ENCODE data around the gene EIF4E2. TPM values are rescaled to one million over a fixed set of nuclear protein-coding genes. Genes with fewer than 3 reads are reported as not detected.

EIF4E2 gene
- total RNA-seq, 1 donor from 2014 or later, result 112 TPM

GRCh38 chr2:232598293-232598692, 47.8 kb downstream of the EIF4E2 start:
- Histone ChIP-seq H3K4me1 (ENCODE audit: insufficient read depth, low read length) (peaks cover 2% of the 10 kb centered on the region), H2AFZ (ENCODE audit: low read depth, low read length) (no peak overlapping the region), H3K4me2 (ENCODE audit: low read length) (no peak overlapping the region), H4K20me1 (ENCODE audit: insufficient read depth, low read length) (no peaks in the 10 kb centered on the region), H3K9ac (ENCODE audit: low read length) (no peak overlapping the region), H3K9me3 (ENCODE audit: insufficient read depth, low read depth, low read length) (no peaks in the 10 kb centered on the region), H3K36me3 (ENCODE audit: insufficient read depth, low read length) (no peaks in the 10 kb centered on the region), H3K27ac (ENCODE audit: low read depth, low read length) (no peak overlapping the region), H3K27me3 (ENCODE audit: insufficient read depth, low read length) (peaks cover 3% of the 10 kb centered on the region), H3K79me2 (ENCODE audit: insufficient read depth, low read length) (no peaks in the 10 kb centered on the region), H3K4me3 (ENCODE audit: insufficient read depth, low read depth, low read length) (no peak overlapping the region)
- TF ChIP-seq CTCF (IDR thresholded peaks at IDR 0.05; ENCODE audit: insufficient read depth, low read depth, low read length), result no peak
- TF ChIP-seq EZH2 (IDR thresholded peaks at IDR 0.05; ENCODE audit: insufficient read depth, low read length), result no peak
- peaks cover 10% of the 10 kb centered on the region for H3K27me3 Mint-ChIP-seq (ENCODE audit: low read depth, unreplicated experiment)
- FAIRE-seq (no peak), DNase-seq (ENCODE audit: low read depth) (no peak)
- H3K36me3 Mint-ChIP-seq (ENCODE audit: low read depth, unreplicated experiment), result peaks cover 1% of the 10 kb centered on the region
- no peaks in the 10 kb centered on the region for H3K9me3 Mint-ChIP-seq (ENCODE audit: unreplicated experiment)
- H3K4me3 Mint-ChIP-seq (ENCODE audit: unreplicated experiment), result no peak overlapping the region
- no peak overlapping the region for H3K27ac Mint-ChIP-seq (ENCODE audit: unreplicated experiment)
- peaks cover 2% of the 10 kb centered on the region for H3K4me1 Mint-ChIP-seq (ENCODE audit: low read depth, unreplicated experiment)

- Mint-ChIP-seq H3K4me1 (ENCODE audit: low read depth, unreplicated experiment) (no peaks in the 10 kb centered on the region), H3K4me3 (ENCODE audit: unreplicated experiment) (no peak overlapping the region), H3K27ac (ENCODE audit: unreplicated experiment) (no peak overlapping the region), H3K9me3 (ENCODE audit: unreplicated experiment) (no peaks in the 10 kb centered on the region), H3K36me3 (ENCODE audit: low read depth, unreplicated experiment) (no peaks in the 10 kb centered on the region), H3K27me3 (ENCODE audit: low read depth, unreplicated experiment) (peaks cover 18% of the 10 kb centered on the region)
- no peak for TF ChIP-seq EZH2 (IDR thresholded peaks at IDR 0.05; ENCODE audit: insufficient read depth, low read length)
- TF ChIP-seq CTCF (IDR thresholded peaks at IDR 0.05; ENCODE audit: insufficient read depth, low read depth, low read length), result no peak
- no peaks in the 10 kb centered on the region for H3K9me3 ChIP-seq (ENCODE audit: insufficient read depth, low read depth, low read length)
- H3K4me3 ChIP-seq (ENCODE audit: insufficient read depth, low read depth, low read length), result no peak overlapping the region
- H3K36me3 ChIP-seq (ENCODE audit: insufficient read depth, low read length), result no peaks in the 10 kb centered on the region
- no peaks in the 10 kb centered on the region for H3K4me1 ChIP-seq (ENCODE audit: insufficient read depth, low read length)
- FAIRE-seq (no peak), DNase-seq (ENCODE audit: low read depth) (no peak)
- H4K20me1 ChIP-seq (ENCODE audit: insufficient read depth, low read length), result no peaks in the 10 kb centered on the region
- H3K9ac ChIP-seq (ENCODE audit: low read length), result no peak overlapping the region
- H3K27me3 ChIP-seq (ENCODE audit: insufficient read depth, low read length), result peaks cover 6% of the 10 kb centered on the region
- no peak overlapping the region for H3K4me2 ChIP-seq (ENCODE audit: low read length)
- no peak overlapping the region for H2AFZ ChIP-seq (ENCODE audit: low read depth, low read length)
- H3K79me2 ChIP-seq (ENCODE audit: insufficient read depth, low read length), result no peaks in the 10 kb centered on the region
- H3K27ac ChIP-seq (ENCODE audit: low read depth, low read length), result no peak overlapping the region
These were observed 49.7 kb downstream of the EIF4E2 start for GRCh38 chr2:232600053-232600773.

GRCh38 chr2:232603283-232603682, 52.8 kb downstream of the EIF4E2 start:
- H3K9me3 ChIP-seq (ENCODE audit: insufficient read depth, low read depth, low read length), result no peaks in the 10 kb centered on the region
- peaks cover 6% of the 10 kb centered on the region for H3K27me3 ChIP-seq (ENCODE audit: insufficient read depth, low read length)
- no peaks in the 10 kb centered on the region for H4K20me1 ChIP-seq (ENCODE audit: insufficient read depth, low read length)
- no peak for TF ChIP-seq CTCF (IDR thresholded peaks at IDR 0.05; ENCODE audit: insufficient read depth, low read depth, low read length)
- TF ChIP-seq EZH2 (IDR thresholded peaks at IDR 0.05; ENCODE audit: insufficient read depth, low read length), result no peak
- no peaks in the 10 kb centered on the region for H3K4me1 Mint-ChIP-seq (ENCODE audit: low read depth, unreplicated experiment)
- DNase-seq (ENCODE audit: low read depth) (no peak), FAIRE-seq (no peak)
- no peak overlapping the region for H2AFZ ChIP-seq (ENCODE audit: low read depth, low read length)
- no peaks in the 10 kb centered on the region for H3K4me1 ChIP-seq (ENCODE audit: insufficient read depth, low read length)
- H3K4me3 ChIP-seq (ENCODE audit: insufficient read depth, low read depth, low read length), result no peak overlapping the region
- H3K9ac ChIP-seq (ENCODE audit: low read length), result no peak overlapping the region
- no peak overlapping the region for H3K4me2 ChIP-seq (ENCODE audit: low read length)
- H3K36me3 ChIP-seq (ENCODE audit: insufficient read depth, low read length), result no peaks in the 10 kb centered on the region
- H3K79me2 ChIP-seq (ENCODE audit: insufficient read depth, low read length), result no peaks in the 10 kb centered on the region
- H3K9me3 Mint-ChIP-seq (ENCODE audit: unreplicated experiment), result no peaks in the 10 kb centered on the region
- no peaks in the 10 kb centered on the region for H3K36me3 Mint-ChIP-seq (ENCODE audit: low read depth, unreplicated experiment)
- no peak overlapping the region for H3K4me3 Mint-ChIP-seq (ENCODE audit: unreplicated experiment)
- no peak overlapping the region for H3K27ac ChIP-seq (ENCODE audit: low read depth, low read length)
- no peak overlapping the region for H3K27ac Mint-ChIP-seq (ENCODE audit: unreplicated experiment)
- H3K27me3 Mint-ChIP-seq (ENCODE audit: low read depth, unreplicated experiment), result peaks cover 15% of the 10 kb centered on the region

Data from astrocyte (in vitro differentiated cells and primary cell).